Left ventricle myocardium inferior (tissue), 1 donor: ENCODE measurements around the gene HOXA3. TPM values are rescaled to one million over a fixed set of nuclear protein-coding genes. Genes with fewer than 3 reads are reported as not detected.
A peak's percentile ranks its signal among the peaks of the same experiment; 100 is the strongest.

ENCODE experiments used
- DNase-seq: peaks from one replicate; pipeline ENCODE4 v3.0.0-alpha.2; 2020
- H3K27ac ChIP-seq: fragments of 200-600 bp; replicated peaks from 2 replicates; pipeline ENCODE4 v1.8.0; 2021
- H3K27me3 ChIP-seq: fragments of 200-600 bp; 2 replicates; pipeline ENCODE4 v1.8.0; 2021; ENCODE audit warnings: low read depth
- H3K36me3 ChIP-seq: fragments of 200-600 bp; 2 replicates; pipeline ENCODE4 v1.8.0; 2021
- H3K4me1 ChIP-seq: fragments of 200-600 bp; 2 replicates; pipeline ENCODE4 v1.8.0; 2021
- H3K4me3 ChIP-seq: fragments of 200-600 bp; 2 replicates; pipeline ENCODE4 v1.8.0; 2021; ENCODE audit warnings: mild to moderate bottlenecking, moderate library complexity
- H3K9me3 ChIP-seq: fragments of 200-600 bp; replicated peaks from 2 replicates; pipeline ENCODE4 v1.8.0; 2021
- intact Hi-C: fragments of 100-400 bp; cut with micrococcal nuclease; formaldehyde crosslinking; loops from one replicate; pipeline ENCODE4 v1.11.0; 2022
- total RNA-seq: library from RNA; stranded (reverse); fragmentation: NEBNext Ultra II Directional; extraction: Animal tissue kit (Norgen Biotek cat#: 25700); gene quantifications from one replicate; pipeline ENCODE4 v1.2.1, GENCODE V29; 2021
- TF ChIP-seq, protein P1 (sequence below): fragments of 200-600 bp; IDR thresholded peaks from 2 replicates; pipeline ENCODE4 v1.8.0; 2021; ENCODE audit warnings: antibody characterized with exemption, mild to moderate bottlenecking, borderline replicate concordance
- donor health status: DM: no; HTN: yes; CAD: no; lungs with severe emphysema.

Gene HOXA3
- total RNA-seq, 1 donor from 2014 or later, result not detected

DNA sequence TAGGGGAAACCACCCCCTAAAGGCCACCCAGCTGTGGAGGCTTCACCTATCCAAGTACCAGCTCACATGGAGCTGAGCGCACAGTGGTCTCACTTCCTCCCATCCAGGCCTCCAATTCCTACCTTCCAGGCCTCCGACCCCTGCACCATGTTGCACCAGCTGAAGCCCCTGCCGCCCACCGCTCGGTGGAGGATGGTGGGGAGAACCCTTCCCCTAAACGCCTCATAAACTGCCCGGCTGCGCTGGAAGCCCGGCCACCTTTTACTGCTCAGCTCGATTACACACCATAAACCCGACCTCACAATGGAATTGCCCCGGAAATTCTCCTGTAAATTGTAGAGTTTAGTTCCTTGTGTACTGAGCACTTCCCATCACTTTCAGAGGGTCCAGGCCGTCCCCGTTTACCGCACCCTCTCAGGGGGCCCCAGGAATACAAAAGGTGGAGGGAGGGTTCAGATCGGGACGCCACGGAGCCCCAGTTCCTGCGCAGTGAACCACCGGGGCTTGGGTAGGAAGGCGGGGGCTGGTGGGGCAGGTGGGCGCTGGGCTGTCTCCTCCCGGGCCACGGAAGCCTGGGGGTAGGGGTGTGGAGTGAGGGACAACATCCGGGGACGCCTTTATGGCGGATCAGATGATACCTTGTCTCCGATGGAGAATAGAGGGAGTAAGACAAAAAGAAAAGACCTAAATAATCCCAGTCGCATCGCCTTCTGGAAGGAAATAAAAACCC is 5.5 kb upstream of the HOXA3 start:
- DNase-seq, result no peak
- intact Hi-C loops, result no loop called here
- Histone ChIP-seq H3K27ac (no peak overlapping the region), H3K4me1 (peaks cover 39% of the 10 kb centered on the region), H3K36me3 (no peaks in the 10 kb centered on the region), H3K9me3 (no peaks in the 10 kb centered on the region), H3K27me3 (peaks cover 100% of the 10 kb centered on the region), H3K4me3 (no peak overlapping the region)
- TF ChIP-seq, protein P1, sequence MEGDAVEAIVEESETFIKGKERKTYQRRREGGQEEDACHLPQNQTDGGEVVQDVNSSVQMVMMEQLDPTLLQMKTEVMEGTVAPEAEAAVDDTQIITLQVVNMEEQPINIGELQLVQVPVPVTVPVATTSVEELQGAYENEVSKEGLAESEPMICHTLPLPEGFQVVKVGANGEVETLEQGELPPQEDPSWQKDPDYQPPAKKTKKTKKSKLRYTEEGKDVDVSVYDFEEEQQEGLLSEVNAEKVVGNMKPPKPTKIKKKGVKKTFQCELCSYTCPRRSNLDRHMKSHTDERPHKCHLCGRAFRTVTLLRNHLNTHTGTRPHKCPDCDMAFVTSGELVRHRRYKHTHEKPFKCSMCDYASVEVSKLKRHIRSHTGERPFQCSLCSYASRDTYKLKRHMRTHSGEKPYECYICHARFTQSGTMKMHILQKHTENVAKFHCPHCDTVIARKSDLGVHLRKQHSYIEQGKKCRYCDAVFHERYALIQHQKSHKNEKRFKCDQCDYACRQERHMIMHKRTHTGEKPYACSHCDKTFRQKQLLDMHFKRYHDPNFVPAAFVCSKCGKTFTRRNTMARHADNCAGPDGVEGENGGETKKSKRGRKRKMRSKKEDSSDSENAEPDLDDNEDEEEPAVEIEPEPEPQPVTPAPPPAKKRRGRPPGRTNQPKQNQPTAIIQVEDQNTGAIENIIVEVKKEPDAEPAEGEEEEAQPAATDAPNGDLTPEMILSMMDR, result no peak

DNA sequence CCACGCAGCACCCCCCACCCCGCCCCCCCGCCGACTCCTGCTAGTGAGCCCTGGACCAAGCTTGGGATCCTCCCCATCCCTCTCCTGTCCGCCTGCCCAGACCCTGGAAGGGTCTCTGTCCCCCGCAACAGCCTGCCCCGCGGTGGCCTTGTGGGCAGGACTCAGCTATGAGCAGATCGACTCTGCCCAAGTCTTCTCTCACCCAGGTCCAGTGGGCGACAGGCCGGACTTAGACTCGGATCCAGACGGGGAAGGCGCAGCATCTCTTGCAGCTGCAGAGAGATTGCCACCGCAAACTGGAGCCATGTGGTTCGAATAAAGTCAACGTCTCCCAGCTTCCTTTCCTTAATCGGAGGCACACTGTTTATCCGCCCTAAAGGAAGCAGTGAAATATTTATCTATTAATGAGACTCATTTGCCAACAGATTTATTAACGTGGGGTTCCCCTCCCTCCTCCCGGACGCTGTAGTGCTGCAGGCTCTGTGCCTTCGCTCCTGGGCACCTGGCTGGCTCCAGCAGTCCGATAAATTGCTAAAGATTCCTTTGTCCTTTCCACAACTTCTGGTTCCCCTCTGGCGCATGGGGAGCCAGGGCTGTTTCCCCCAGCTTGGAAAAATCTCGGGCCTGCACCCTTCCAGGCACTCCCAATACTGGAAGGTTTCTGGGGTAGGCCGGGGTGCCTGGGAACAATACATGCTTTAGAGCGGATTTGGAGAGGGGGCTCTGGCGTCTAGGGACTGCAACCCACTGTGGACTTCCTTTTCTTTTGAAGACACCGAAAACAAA is 4.7 kb upstream of the HOXA3 start:
- peaks cover 100% of the 10 kb centered on the region for H3K27me3 ChIP-seq
- H3K27ac ChIP-seq, result no peak overlapping the region
- no peak for DNase-seq

DNA sequence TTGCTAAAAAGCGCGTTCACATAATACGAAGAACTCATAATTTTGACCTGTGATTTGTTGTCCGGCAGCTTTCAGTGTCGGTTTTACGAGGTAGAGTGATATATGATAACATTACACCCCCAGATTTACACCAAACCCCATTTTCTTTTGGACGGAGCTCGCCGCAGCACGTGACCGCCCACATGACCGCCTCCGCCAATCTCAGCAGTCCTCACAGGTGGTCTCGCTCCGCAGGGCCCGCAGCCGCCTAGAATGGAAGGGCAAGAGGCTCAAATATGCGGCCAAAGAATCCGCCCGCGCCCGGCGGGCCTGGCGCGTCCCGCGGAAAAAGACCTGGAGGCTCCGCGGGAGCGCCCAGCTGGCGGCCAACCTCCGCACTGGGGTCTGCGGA is 4.1 kb upstream of the HOXA3 start, which contains the start of gene HOXA7:
HOXA7 (minus strand) TSS at position 168 of the 391 bp plus-strand sequence; CDS start at position 38, 130 bp downstream.
- intact Hi-C loops, result no loop called here
- H3K4me3 ChIP-seq, result peak within 1 kb of the TSS; percentile 52
- no peak for DNase-seq
- H3K36me3 ChIP-seq, result no peaks in the 10 kb centered on the region
- H3K9me3 ChIP-seq, result no peaks in the 10 kb centered on the region
- TF ChIP-seq, protein P1, result no peak
- H3K27me3 ChIP-seq, result peaks cover 100% of the 10 kb centered on the region
- H3K4me1 ChIP-seq, result peaks cover 48% of the 10 kb centered on the region
- H3K27ac ChIP-seq, result peak within 1 kb of the TSS; percentile 16

More for the DNA sequence above, 4.7 kb upstream of the HOXA3 start:
- no peaks in the 10 kb centered on the region for H3K36me3 ChIP-seq
- intact Hi-C loops, result no loop called here
- TF ChIP-seq, protein P1, result no peak
- H3K9me3 ChIP-seq, result no peaks in the 10 kb centered on the region
- peak overlapping the region; percentile 52 for H3K4me3 ChIP-seq
- H3K4me1 ChIP-seq, result peaks cover 46% of the 10 kb centered on the region

DNA sequence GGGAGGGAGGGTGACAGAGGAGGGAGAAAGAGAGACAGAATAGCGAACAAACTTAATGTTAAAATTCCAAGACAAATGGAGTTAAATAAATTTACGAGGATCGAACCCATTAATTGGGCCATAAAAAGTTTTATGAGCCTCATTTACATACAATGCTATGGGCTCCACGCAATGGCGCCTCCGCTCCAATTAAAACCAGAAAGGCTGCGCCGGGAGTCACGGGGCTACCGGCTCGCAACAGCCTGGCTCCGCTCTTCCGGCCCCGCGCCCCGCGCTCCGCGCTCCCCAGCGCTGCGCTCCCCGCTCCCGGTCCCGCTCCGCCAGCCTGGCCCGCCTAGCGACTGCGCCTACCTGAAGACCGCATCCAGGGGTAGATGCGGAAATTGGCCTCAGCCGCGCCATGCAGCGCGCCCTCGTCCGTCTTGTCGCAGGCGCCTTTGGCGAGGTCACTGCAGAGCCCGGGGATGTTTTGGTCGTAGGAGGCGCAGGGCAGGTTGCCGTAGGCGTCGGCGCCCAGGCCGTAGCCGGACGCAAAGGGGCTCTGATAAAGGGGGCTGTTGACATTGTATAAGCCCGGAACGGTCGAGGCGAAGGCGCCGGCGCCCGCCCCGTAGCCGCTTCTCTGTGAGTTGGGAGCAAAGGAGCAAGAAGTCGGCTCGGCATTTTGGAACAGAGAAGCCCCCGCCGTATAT is 3.6 kb upstream of the HOXA3 start:
- Histone ChIP-seq H3K4me1 (peaks cover 48% of the 10 kb centered on the region), H3K9me3 (no peaks in the 10 kb centered on the region), H3K27me3 (peaks cover 100% of the 10 kb centered on the region), H3K4me3 (peak overlapping the region; percentile 52), H3K27ac (peak overlapping the region; percentile 16), H3K36me3 (no peaks in the 10 kb centered on the region)
- TF ChIP-seq, protein P1, result no peak
- DNase-seq, result no peak
- intact Hi-C loops, result no loop called here
